G401.6 (cell line): ENCODE data around the gene FBRSL1.
"Not testable (repeated sequence)": the region's sequence is repeated elsewhere in the genome, so short reads cannot be mapped to it uniquely, and the experiment has no call there.

Source experiments
- FAIRE-seq: peaks from 2 replicates; lab custom pipeline; 2012; peaks lifted over from hg19 to GRCh38; lab: Jason Lieb, UNC

The FBRSL1 gene

DNA sequence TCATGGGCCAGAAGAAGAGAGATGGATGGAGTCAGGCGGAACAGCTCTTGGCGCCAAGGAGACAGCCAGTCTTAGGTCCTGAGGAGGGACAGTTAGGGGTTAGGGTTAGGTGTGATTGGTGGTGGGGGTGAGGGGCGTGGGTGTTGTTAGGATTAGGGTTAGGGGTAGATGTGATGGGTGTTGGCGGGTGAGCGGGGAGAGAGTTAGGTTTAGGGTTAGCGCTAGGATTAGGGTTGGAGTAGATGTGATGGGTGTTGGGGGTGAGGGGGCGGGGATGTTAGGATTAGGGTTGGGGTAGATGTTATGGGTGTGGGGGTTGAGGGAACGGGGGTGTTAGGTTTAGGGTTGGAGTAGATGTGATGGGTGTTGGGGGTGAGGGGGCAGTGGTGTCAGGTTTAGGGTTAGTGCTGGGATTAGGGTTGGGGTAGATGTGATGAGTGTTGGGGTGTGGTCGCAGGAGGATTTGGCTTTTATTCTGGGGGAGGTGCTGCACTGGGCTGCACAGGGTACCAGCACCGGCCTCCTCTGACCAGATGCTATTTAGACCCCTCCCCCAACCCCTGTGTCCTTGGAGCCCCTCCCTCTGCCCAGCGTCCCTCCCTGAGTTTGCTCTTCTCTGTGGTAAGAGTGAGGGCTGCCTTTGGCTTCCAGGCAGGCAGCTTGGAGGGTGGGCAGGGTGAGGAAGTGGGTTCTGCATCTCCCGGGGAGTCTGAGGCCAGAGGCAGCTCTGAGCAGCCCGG is 35.6 kb upstream of the FBRSL1 start:
- FAIRE-seq, result no peak

GRCh38 chr12:132454933-132455418 is 35.0 kb upstream of the FBRSL1 start:
- FAIRE-seq, result no peak

DNA sequence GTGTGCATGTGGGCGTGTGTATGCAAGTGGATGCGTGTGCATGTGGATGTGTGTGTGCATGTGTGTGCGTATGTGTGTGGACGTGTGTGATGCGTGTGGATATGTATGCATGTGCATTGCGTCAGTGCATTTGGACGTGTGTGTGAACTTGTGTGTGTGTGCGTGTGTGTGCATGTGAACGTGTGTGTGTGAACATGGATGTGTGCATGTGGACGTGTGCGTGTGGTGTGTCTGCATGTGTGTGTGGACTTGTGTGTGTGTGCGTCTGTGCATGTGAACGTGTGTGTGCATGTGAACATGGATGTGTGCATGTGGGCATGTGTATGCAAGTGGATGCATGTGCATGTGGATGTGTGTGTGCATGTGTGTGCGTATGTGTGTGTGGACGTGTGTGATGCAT is 34.4 kb upstream of the FBRSL1 start:
- no peak for FAIRE-seq

- FAIRE-seq, result no peak
Measured at GRCh38 chr12:132456186-132456943, 33.6 kb upstream of the FBRSL1 start.

DNA sequence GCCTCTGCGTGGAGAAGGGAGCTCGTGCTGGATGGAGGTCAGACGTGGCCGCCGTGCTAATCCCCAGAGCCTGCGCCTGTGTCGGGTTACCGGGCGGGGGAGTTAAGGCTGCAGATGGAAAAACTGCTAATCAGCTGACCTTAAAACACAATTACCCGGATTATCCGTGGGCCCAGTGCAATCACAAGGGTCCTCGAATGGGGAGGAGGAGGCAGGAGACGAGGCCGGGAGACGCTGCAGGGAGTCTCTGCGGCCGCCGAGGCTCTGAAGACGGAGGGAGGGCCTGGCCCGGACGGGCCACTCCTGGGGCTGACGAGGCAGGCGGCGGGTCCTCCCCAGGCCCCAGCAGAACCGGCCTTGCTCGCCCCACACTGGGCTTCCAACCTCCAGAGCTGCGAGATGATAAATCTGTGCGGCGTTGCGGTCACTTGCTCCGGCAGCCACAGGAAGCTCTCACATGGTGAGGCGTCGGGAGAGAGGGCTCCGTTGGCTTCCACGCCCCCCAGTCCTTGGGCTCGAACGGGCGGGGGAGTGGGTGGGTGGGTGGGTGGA is 32.9 kb upstream of the FBRSL1 start:
- no peak for FAIRE-seq

DNA sequence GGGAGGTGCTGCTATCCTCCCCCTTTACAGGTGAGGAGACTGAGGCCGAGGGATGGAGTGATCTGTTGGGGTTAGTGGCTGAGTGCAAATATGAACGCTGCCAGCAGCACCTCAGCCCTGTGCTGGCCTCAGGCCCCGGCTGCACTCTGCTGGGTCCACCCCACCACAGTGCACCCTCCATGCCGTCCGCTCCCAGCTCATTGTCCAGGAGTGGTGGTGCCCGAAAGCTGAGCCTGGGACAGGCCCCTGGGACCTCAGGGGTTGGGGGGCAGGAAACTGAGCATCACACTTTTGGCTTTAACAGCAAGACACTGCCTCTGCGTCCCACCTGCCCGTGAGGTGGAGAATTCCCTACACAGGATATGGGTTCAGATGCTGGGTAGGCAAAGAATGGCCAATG is 31.5 kb upstream of the FBRSL1 start:
- no peak for FAIRE-seq

DNA sequence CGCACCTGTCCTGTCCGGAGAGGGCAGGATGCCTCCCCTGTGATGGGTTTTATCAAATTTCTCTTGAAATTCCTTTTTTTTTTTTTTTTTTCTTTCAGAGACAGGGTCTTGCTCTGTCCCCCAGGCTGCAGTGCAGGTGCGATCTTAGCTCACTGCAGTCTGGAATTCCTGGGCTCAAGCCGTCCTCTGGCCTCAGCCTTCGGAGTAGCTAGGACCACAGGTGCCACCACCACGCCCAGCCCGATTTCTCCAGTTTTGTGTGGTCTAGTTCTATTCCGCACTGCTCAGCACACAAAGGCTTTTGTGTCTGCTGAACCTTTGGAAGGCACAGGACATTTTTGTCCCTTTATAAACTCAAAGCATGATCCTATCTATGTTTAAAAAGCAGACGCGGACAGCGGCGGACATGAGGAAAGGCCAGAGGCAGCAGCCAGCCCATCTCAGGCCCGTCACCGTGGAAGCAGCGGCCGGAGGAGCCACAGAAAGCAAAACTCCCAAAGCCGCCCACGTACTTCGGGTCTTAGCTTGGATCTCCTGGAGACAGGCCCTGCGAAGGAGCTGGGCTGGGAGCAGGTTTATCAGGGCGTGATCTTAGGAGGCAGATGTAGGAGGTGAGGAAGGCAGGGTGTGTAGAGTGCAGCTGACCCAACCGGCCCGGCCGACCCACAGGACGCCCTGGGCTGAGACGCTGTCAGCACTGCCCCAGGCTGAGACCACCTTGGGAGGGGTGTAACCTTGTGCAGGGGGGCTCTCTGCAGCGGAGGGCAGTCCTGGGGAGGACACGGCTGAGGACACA is 30.9 kb upstream of the FBRSL1 start:
- no peak for FAIRE-seq

DNA sequence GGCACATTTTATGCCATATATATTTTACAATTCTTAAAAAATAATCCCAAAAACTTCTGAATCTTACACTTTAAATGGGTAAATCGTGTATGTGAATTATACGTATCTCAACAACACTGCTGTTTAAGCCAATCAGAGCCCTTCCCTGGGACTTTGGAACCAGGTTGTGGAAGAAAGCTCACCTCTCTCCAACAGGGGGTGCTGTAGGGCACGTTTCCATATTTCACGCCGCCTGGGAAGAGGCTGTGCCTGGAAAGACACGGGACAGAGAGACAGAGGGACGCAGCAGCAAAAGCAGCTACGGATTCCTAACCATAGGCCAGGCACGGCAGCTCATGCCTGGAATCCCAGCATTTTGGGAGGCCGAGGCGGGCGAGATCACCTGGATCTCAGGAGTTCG is 29.4 kb upstream of the FBRSL1 start:
- no peak for FAIRE-seq

- FAIRE-seq, result no peak
Measured at GRCh38 chr12:132461526-132461925, 28.4 kb upstream of the FBRSL1 start.

GRCh38 chr12:132462788-132463187 is 27.2 kb upstream of the FBRSL1 start:
- FAIRE-seq, result no peak

DNA sequence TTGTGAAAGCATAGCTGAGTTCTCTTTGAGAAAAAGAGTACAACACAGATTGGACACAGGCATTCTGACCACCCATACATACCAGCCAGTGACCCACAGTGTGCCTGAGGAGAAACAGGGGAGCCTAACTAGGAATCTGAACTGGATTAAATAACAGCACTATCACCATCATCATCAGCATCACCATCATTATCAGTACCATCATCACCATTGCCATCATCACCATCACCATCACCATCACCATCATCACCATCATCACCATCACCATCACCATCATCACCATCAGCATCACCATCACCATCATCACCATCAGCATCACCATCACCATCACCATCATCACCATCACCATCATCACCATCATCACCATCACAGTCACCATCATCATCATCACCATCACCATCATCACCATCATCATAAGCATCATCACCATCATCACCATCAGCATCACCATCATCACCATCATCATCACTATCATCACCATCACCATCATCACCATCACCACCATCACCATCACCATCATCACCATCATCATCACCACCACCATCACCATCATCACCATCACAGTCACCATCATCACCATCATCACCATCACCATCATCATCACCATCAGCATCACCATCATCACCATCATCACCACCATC is 26.5 kb upstream of the FBRSL1 start:
- not testable (repeated sequence) for FAIRE-seq

DNA sequence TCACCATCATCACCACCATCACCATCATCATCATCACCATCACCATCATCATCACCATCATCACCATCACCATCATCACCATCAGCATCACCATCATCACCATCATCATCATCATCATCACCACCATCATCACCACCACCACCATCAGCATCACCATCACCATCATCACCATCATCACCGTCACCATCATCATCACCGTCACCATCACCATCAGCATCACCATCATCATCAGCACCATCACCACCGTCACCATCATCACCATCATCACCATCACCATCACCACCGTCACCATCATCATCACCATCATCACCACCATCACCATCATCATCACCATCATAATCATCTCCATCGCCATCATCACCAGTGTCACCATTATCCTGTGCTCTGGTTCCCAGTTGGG is 25.6 kb upstream of the FBRSL1 start:
- FAIRE-seq, result not testable (repeated sequence)

DNA sequence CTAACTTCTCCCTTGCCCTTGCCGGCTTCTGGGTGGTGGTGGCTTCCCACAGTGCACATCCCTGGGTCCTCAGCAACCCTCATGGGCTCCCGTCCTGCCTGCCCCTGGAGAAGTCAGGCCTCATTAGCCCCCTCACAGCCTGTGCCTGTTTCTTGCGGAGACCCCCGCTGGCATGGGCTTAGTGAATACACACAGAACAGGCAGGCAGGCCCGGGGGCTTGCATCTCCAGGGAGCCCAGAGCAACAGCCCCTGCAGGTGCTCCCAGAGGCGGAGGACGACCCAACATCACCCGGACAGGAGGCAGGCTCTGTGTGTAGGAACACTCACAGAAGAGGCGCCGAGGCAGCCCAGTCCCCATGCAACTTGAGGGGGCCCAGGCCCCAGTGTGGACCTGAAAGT is 25.1 kb upstream of the FBRSL1 start:
- no peak for FAIRE-seq

GRCh38 chr12:132465269-132466190 is 24.4 kb upstream of the FBRSL1 start:
- FAIRE-seq, result no peak

DNA sequence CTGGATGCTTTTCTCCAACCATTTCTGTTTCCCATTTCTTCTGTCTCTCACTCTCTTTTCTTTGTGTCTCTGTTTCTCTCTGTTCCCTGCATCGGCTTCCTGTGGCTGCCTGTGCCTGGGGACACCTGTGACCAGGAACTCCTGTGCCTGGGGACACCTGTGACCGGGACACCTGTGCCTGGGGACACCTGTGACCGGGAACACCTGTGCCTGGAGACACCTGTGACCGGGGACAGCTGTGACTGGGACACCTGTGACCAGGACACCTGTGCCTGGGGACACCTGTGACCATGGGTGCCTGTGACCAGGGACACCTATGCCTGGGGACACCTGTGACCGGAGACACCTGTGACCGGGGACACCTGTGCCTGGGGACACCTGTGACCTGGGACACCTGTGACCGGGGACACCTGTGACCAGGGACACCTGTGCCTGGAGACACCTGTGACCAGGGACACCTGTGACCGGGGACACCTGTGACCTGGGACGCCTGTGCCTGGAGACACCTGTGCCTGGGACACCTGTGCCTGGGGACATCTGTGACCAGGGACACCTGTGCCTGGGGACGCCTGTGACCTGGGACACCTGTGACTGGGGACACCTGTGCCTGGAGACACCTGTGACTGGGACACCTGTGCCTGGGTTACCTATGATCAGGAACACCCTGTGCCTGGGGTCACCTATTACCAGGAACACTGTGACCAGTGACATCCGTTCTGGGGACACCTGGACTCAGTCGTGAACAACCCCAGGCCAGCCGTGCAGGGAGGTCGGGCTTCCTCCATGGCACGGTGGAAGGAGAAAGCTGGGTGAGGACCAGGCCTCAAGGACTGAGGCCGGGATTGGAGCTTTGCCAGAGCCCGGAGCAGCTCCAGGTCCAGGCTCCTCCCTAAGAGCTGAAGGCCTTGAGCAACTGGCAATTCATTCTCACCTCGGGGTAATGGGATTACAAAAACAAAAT is 23.4 kb upstream of the FBRSL1 start:
- no peak for FAIRE-seq

DNA sequence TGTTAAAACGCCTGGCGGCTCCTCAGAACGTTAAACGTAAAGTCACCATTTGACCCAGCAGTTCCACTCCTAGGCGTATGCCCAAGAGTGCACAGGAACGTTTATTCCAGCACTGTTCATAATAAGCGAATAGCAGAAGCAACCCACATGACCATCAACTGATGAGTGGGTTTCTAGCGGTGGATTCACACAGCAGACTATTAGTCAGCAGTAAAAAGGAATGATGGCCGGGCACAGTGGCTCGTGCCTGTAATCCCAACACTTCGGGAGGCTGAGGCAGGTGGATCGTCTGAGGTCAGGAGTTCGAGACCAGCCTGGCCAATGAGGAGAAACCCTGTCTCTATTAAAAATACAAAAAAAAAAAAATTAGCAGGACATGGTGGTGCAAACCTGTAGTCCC is 22.4 kb upstream of the FBRSL1 start:
- FAIRE-seq, result no peak

- FAIRE-seq, result no peak
Measured at GRCh38 chr12:132469423-132469822, 20.5 kb upstream of the FBRSL1 start.

- no peak for FAIRE-seq
Measured at GRCh38 chr12:132470397-132470796, 19.6 kb upstream of the FBRSL1 start.

DNA sequence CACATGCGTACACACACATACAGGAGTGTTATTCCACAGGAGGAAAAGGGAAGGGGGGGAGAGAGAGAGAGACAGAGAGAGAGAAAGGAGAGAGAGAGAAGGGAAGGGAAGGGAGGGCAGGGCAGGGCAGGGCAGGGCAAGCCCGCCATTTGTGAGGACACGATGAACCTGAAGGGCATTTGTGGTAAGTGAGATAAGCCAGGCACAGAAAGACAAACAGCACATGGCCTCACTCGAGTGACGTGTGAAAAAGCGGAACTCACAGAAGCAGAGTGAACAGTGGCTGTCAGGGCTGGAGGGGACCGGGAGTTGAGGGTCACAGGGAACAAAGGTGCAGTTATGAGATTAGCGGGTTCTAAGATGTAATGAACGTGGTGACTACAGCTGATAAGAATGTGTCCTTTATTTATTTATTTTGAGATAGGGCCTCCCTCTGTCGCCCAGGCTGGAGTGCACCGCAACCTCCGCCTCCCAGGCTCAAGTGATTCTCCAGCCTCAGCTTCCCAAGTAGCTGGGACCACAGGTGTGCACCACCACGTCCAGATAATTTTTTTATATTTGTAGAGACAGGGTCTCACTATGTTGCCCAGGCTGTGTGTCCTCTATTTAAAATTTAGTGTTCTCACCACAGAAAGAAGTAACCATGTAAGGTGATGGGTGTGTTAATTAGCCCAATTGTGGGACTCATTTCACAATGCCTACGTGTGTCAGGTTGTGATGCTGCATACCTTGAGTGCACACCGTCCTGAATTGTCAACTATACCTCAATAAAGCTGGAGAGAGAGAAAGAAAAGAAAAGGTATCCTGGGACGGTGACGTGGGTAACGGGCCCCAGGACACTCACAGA is 18.7 kb upstream of the FBRSL1 start:
- no peak for FAIRE-seq
